IMR-90 (cell line): ENCODE measurements around the gene ZNF322. TPM values are rescaled to one million over a fixed set of nuclear protein-coding genes. Genes with fewer than 3 reads are reported as not detected.

Experiments used
- ATAC-seq: fragments of 200-7000 bp; cut with Tn5 transposase; 2 replicates; pipeline ENCODE4 v1.9.1; 2020; ENCODE audit warnings: low read depth, mild to moderate bottlenecking, moderate library complexity
- BruUV-seq: library from RNA; stranded (reverse); fragments of 400-500 nt; replicated peaks from 2 replicates; lab custom pipeline; 2021; lab: Mats Ljungman, UMichigan
- CTCF ChIA-PET: fragments of 300-600 bp; formaldehyde crosslinking; extraction: SDS; loops from one replicate; lab custom pipeline; 2021; ENCODE audit warnings: antibody characterized with exemption; lab: Yijun Ruan, JAX
- POLR2A ChIA-PET: fragments of 300-600 bp; sonication (Branson Sonifier 250); formaldehyde crosslinking; loops from one replicate; lab custom pipeline; 2022; ENCODE audit warnings: antibody characterized with exemption; ENCODE audit not compliant: unreplicated experiment; lab: Charles Lee
- DNase-seq: peaks from one replicate; pipeline ENCODE4 v3.0.0; 2013
- H2AFZ ChIP-seq: replicated peaks from 2 replicates; pipeline ENCODE3; 2013; ENCODE audit warnings: low read length, mild to moderate bottlenecking; ENCODE audit not compliant: poor library complexity
- H2AK5ac ChIP-seq: 2 replicates; pipeline ENCODE4 v1.6.1; 2013; ENCODE audit warnings: low read depth, low read length, inconsistent platforms
- H2AK9ac ChIP-seq: replicated peaks from 2 replicates; pipeline ENCODE3; 2013; ENCODE audit warnings: mild to moderate bottlenecking, low read depth, low read length, moderate library complexity; ENCODE audit not compliant: poor library complexity
- H2BK120ac ChIP-seq: 2 replicates; pipeline ENCODE4 v1.6.1; 2013; ENCODE audit warnings: low read depth, low read length, inconsistent platforms
- H2BK15ac ChIP-seq: 3 replicates; pipeline ENCODE4 v1.6.1; 2013; ENCODE audit warnings: low read depth, low read length, inconsistent platforms
- H2BK20ac ChIP-seq: 2 replicates; pipeline ENCODE4 v1.6.1; 2013; ENCODE audit warnings: low read depth, mild to moderate bottlenecking, inconsistent platforms, low read length, moderate library complexity
- H2BK5ac ChIP-seq: 2 replicates; pipeline ENCODE4 v1.6.1; 2013; ENCODE audit warnings: mild to moderate bottlenecking, low read depth, low read length, inconsistent platforms; ENCODE audit not compliant: poor library complexity, severe bottlenecking
- H3K14ac ChIP-seq: replicated peaks from 2 replicates; pipeline ENCODE4 v1.6.1; 2013; ENCODE audit warnings: low read depth, low read length, inconsistent platforms
- H3K18ac ChIP-seq: 2 replicates; pipeline ENCODE4 v1.6.1; 2013; ENCODE audit warnings: low read depth, low read length, control low read depth
- H3K23ac ChIP-seq: 2 replicates; pipeline ENCODE4 v1.6.1; 2013; ENCODE audit warnings: low read depth, low read length, inconsistent platforms
- H3K27ac ChIP-seq: 2 replicates; pipeline ENCODE4 v1.5.1; 2013; ENCODE audit warnings: mild to moderate bottlenecking, control low read depth, low read length; ENCODE audit not compliant: insufficient read depth
- H3K27me3 ChIP-seq: 2 replicates; pipeline ENCODE4 v1.6.1; 2013; ENCODE audit warnings: low read length; ENCODE audit not compliant: control insufficient read depth, insufficient read depth
- H3K36me3 ChIP-seq: 2 replicates; pipeline ENCODE4 v1.6.1; 2013; ENCODE audit warnings: low read length, mixed read lengths; ENCODE audit not compliant: control insufficient read depth, insufficient read depth
- H3K4ac ChIP-seq: 2 replicates; pipeline ENCODE4 v1.6.1; 2013; ENCODE audit warnings: low read depth, low read length, inconsistent platforms
- H3K4me1 ChIP-seq: 2 replicates; pipeline ENCODE4 v1.6.1; 2013; ENCODE audit warnings: low read length, mixed read lengths; ENCODE audit not compliant: control insufficient read depth, insufficient read depth
- H3K4me2 ChIP-seq: 2 replicates; pipeline ENCODE4 v1.6.1; 2013; ENCODE audit warnings: low read depth, mild to moderate bottlenecking, control low read depth, low read length, moderate library complexity
- H3K4me3 ChIP-seq: 2 replicates; pipeline ENCODE4 v1.5.1; 2013; ENCODE audit warnings: low read depth, mild to moderate bottlenecking, control low read depth, low read length, moderate library complexity; ENCODE audit not compliant: insufficient read depth
- H3K56ac ChIP-seq: 2 replicates; pipeline ENCODE4 v1.6.1; 2013; ENCODE audit warnings: low read length, inconsistent platforms; ENCODE audit not compliant: insufficient read depth; ENCODE audit errors: extremely low read depth
- H3K79me1 ChIP-seq, 2 experiments: 2 replicates each; pipeline ENCODE4 v1.6.1; 2013; ENCODE audit warnings: low read length in 2 of 2, inconsistent platforms in 1 of 2, low read depth in 1 of 2
- H3K9ac ChIP-seq: 2 replicates; pipeline ENCODE4 v1.6.1; 2013; ENCODE audit warnings: low read depth, low read length, control low read depth
- H3K9me1 ChIP-seq: 2 replicates; pipeline ENCODE4 v1.6.1; 2013; ENCODE audit warnings: low read length, inconsistent platforms; ENCODE audit not compliant: insufficient read depth
- H3K9me3 ChIP-seq: 2 replicates; pipeline ENCODE4 v1.6.1; 2013; ENCODE audit warnings: low read length; ENCODE audit not compliant: control insufficient read depth, insufficient read depth
- H4K20me1 ChIP-seq: 2 replicates; pipeline ENCODE4 v1.6.1; 2013; ENCODE audit warnings: low read length, inconsistent platforms; ENCODE audit not compliant: insufficient read depth
- H4K5ac ChIP-seq: 2 replicates; pipeline ENCODE4 v1.6.1; 2013; ENCODE audit warnings: mild to moderate bottlenecking, low read depth, low read length, control low read depth
- H4K8ac ChIP-seq, 2 experiments: 2 replicates each; pipeline ENCODE4 v1.6.1; 2013; ENCODE audit warnings: low read depth in 2 of 2, low read length in 2 of 2, control low read depth in 1 of 2, inconsistent platforms in 1 of 2
- H4K91ac ChIP-seq: 2 replicates; pipeline ENCODE4 v1.6.1; 2013; ENCODE audit warnings: low read depth, low read length, inconsistent platforms; ENCODE audit not compliant: insufficient read depth
- BHLHE40 ChIP-seq: fragments of 150-350 bp; IDR thresholded peaks from 2 replicates; pipeline ENCODE4 v1.6.1; 2016; ENCODE audit warnings: mild to moderate bottlenecking, low read depth, low read length
- CEBPB ChIP-seq: IDR thresholded peaks from 2 replicates; pipeline ENCODE4 v1.6.1; 2012; ENCODE audit warnings: low read depth, low read length, improper control_type of control experiment
- CHD1 ChIP-seq: IDR thresholded peaks from 2 replicates; pipeline ENCODE4 v1.6.1; 2012; ENCODE audit warnings: low read depth, low read length, improper control_type of control experiment
- FOS ChIP-seq: fragments of 150-350 bp; IDR thresholded peaks from 2 replicates; pipeline ENCODE4 v1.6.1; 2016; ENCODE audit warnings: low read depth, low read length
- MAZ ChIP-seq: IDR thresholded peaks from 2 replicates; pipeline ENCODE4 v1.6.1; 2012; ENCODE audit warnings: low read depth, mild to moderate bottlenecking, low read length, improper control_type of control experiment, moderate library complexity, borderline replicate concordance
- MXI1 ChIP-seq: IDR thresholded peaks from 2 replicates; pipeline ENCODE4 v1.6.1; 2012; ENCODE audit warnings: low read depth, mild to moderate bottlenecking, low read length, moderate library complexity, borderline replicate concordance
- NFE2L2 ChIP-seq: fragments of 150-350 bp; IDR thresholded peaks from 2 replicates; pipeline ENCODE4 v1.6.1; 2016; ENCODE audit warnings: low read depth, mild to moderate bottlenecking, low read length
- RAD21 ChIP-seq: IDR thresholded peaks from 2 replicates; pipeline ENCODE4 v1.6.1; 2012; ENCODE audit warnings: low read length, improper control_type of control experiment
- RCOR1 ChIP-seq: IDR thresholded peaks from 2 replicates; pipeline ENCODE4 v1.6.1; 2012; ENCODE audit warnings: mild to moderate bottlenecking, low read length, improper control_type of control experiment; ENCODE audit not compliant: insufficient replicate concordance
- RFX5 ChIP-seq: IDR thresholded peaks from 2 replicates; pipeline ENCODE4 v1.8.0; 2012; ENCODE audit warnings: low read depth, mild to moderate bottlenecking, low read length, moderate library complexity
- SMC3 ChIP-seq: fragments of 150-350 bp; IDR thresholded peaks from 2 replicates; pipeline ENCODE4 v1.6.1; 2016; ENCODE audit warnings: low read depth, mild to moderate bottlenecking, antibody characterized with exemption, low read length, moderate library complexity
- USF2 ChIP-seq: fragments of 150-350 bp; IDR thresholded peaks from 2 replicates; pipeline ENCODE4 v1.6.1; 2017; ENCODE audit warnings: mild to moderate bottlenecking, antibody characterized with exemption, low read length, low read depth
- WGBS, 2 experiments: methylation state at CpG; one replicate each; pipeline versions ENCODE4 v1.1.5 to v1.1.7; 2013; ENCODE audit warnings: missing lambda C conversion rate in 2 of 2; ENCODE audit not compliant: insufficient read length in 1 of 2; ENCODE audit errors: extremely low coverage in 2 of 2; 5-methylcytosine and 5-hydroxymethylcytosine counted together
- dilution Hi-C: fragments of 300-500 bp; cut with HindIII; formaldehyde crosslinking; loops from one replicate; pipeline ENCODE4 v1.14.3; 2018; ENCODE audit warnings: low sequenced_read_pairs; ENCODE audit not compliant: unreplicated experiment
- in situ Hi-C: fragments of 300-500 bp; cut with MboI; formaldehyde crosslinking; loops from 3 replicates; pipeline ENCODE4 v1.14.3; 2019; ENCODE audit warnings: low sequenced_read_pairs, inconsistent platforms, mixed read lengths
- intact Hi-C: fragments of 100-400 bp; cut with micrococcal nuclease; formaldehyde crosslinking; loops from 2 replicates; pipeline ENCODE4 v1.10.0; 2022
- polyA plus RNA-seq, 3 experiments: library from polyadenylated mRNA; depleted of rRNA; stranded (reverse); fragments of >200 nt; gene quantifications; 2 replicates each; pipeline ENCODE4 v1.2.3, GENCODE V29; 2012; ENCODE audit warnings: low replicate concordance in 1 of 3
- total RNA-seq: library from RNA; depleted of rRNA; stranded (reverse); fragments of >200 nt; gene quantifications from 2 replicates; pipeline ENCODE4 v1.2.3, GENCODE V29; 2012
- TF ChIP-seq, protein P1 (sequence below): fragments of 150-350 bp; IDR thresholded peaks from 2 replicates; pipeline ENCODE4 v1.6.1; 2016; ENCODE audit warnings: low read depth, mild to moderate bottlenecking, low read length, moderate library complexity, borderline replicate concordance

Gene ZNF322
- total and polyA plus RNA-seq, 2 of the 4 experiments (the other 2 are of a cell fraction): 5.3 to 23.3 TPM

DNA sequence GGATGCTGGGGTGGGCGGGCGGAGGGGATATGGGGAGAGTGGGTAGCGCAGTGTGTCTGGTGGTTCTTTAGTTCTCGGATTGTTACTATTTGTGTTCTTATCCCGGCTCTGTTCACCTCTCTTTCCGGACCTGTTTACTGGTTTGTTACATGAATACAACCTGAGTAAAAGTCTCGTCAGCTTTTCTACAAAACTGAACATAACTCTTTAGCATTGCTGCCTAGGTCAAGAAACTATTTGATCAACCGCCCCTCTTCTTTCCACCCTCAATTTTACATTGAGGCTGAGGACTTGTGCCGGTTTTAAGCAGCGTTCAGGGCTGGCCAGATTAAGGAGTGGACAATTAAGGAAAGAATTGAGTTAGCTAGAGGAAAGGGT is 62.2 kb downstream of the ZNF322 start:
- Histone ChIP-seq H3K4me2 (peak overlapping the region; percentile 55), H3K56ac (no peak overlapping the region), H4K8ac (peak overlapping the region; percentile 94 to 95; a peak in 3 of 4 replicates), H2BK15ac (no peak overlapping the region), H3K79me1 (peaks cover 8 to 19% of the 10 kb centered on the region in 2 experiments; a peak in 3 of 4 replicates), H3K27ac (peak overlapping the region; percentile 85; the same call in 1 of the 2 replicates), H3K4me3 (peak overlapping the region; percentile 91), H3K4ac (peak overlapping the region; percentile 82; the same call in 1 of the 2 replicates), H4K5ac (no peak overlapping the region), H3K14ac (no peak overlapping the region), H3K27me3 (no peaks in the 10 kb centered on the region), H2AK9ac (peak overlapping the region; percentile 84), H3K4me1 (peaks cover 3% of the 10 kb centered on the region; the same call in 1 of the 2 replicates), H2AK5ac (no peak overlapping the region; the same call in 1 of the 2 replicates), H2AFZ (peak overlapping the region; percentile 95), H4K91ac (no peak overlapping the region), H2BK20ac (no peak overlapping the region), H3K9ac (peak overlapping the region; percentile 96), H4K20me1 (no peaks in the 10 kb centered on the region), H3K36me3 (peaks cover 12% of the 10 kb centered on the region), H3K9me1 (no peaks in the 10 kb centered on the region; the same call in 1 of the 2 replicates), H3K18ac (no peak overlapping the region), H2BK120ac (no peak overlapping the region), H3K23ac (no peak overlapping the region), H3K9me3 (no peaks in the 10 kb centered on the region), H2BK5ac (no peak overlapping the region)
- intact Hi-C loops: no loop called here
- ATAC-seq (no peak), DNase-seq (no peak)
- no CpG with 5 or more reads among the region's 10 CpGs for WGBS, 2 experiments
- in situ Hi-C loops: no loop called here
- dilution Hi-C loops: no loop called here
- ChIA-PET CTCF (no interaction called here), POLR2A (no interaction called here)
- no TSS peak for BruUV-seq
- no peak for TF ChIP-seq SMC3
- no peak for TF ChIP-seq RAD21
- no peak for TF ChIP-seq CHD1
- TF ChIP-seq NFE2L2: no peak
- no peak for TF ChIP-seq MXI1
- TF ChIP-seq BHLHE40: no peak
- no peak for TF ChIP-seq RCOR1
- no peak for TF ChIP-seq CEBPB
- TF ChIP-seq, protein P1, sequence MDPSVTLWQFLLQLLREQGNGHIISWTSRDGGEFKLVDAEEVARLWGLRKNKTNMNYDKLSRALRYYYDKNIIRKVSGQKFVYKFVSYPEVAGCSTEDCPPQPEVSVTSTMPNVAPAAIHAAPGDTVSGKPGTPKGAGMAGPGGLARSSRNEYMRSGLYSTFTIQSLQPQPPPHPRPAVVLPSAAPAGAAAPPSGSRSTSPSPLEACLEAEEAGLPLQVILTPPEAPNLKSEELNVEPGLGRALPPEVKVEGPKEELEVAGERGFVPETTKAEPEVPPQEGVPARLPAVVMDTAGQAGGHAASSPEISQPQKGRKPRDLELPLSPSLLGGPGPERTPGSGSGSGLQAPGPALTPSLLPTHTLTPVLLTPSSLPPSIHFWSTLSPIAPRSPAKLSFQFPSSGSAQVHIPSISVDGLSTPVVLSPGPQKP: no peak
- TF ChIP-seq MAZ: no peak
- no peak for TF ChIP-seq USF2
- no peak for TF ChIP-seq RFX5
- no peak for TF ChIP-seq FOS
